Activated CD4-positive, alpha-beta T cell treated with anti-CD3 and anti-CD28 coated beads for 36 hours (primary cell): Measurements from ENCODE around the gene TLX1. TPM values are rescaled to one million over a fixed set of nuclear protein-coding genes. Genes with fewer than 3 reads are reported as not detected.

ENCODE experiments used
- ATAC-seq: fragments of 200-7000 bp; cut with Tn5 transposase; one replicate; pipeline ENCODE4 v1.10.0; 2021; ENCODE audit warnings: mild to moderate bottlenecking, moderate library complexity
- CTCF ChIA-PET: fragments of 350-600 bp; sonication (Branson Sonifier 250); formaldehyde crosslinking; loops from one replicate; lab custom pipeline; 2021; ENCODE audit warnings: antibody characterized with exemption; lab: Charles Lee
- POLR2A ChIA-PET: fragments of 350-600 bp; sonication (Branson Sonifier 250); formaldehyde crosslinking; loops from one replicate; lab custom pipeline; 2021; ENCODE audit warnings: antibody characterized with exemption, inconsistent platforms; lab: Charles Lee
- DNase-seq: peaks from one replicate; pipeline ENCODE4 v3.0.0-alpha.2; 2020
- H3K27ac Mint-ChIP-seq: one replicate; pipeline ENCODE4 v1.8.0; 2021; ENCODE audit warnings: mixed read lengths
- H3K27me3 Mint-ChIP-seq: one replicate; pipeline ENCODE4 v1.8.0; 2021; ENCODE audit warnings: mixed read lengths
- H3K36me3 Mint-ChIP-seq: one replicate; pipeline ENCODE4 v1.8.0; 2021; ENCODE audit warnings: low read depth, mixed read lengths
- H3K4me1 Mint-ChIP-seq: one replicate; pipeline ENCODE4 v1.8.0; 2021; ENCODE audit warnings: mixed read lengths
- H3K4me3 Mint-ChIP-seq: one replicate; pipeline ENCODE4 v1.8.0; 2021; ENCODE audit warnings: mild to moderate bottlenecking, moderate library complexity, mixed read lengths
- H3K9me3 Mint-ChIP-seq: one replicate; pipeline ENCODE4 v1.8.0; 2021; ENCODE audit warnings: low read depth, mixed read lengths
- intact Hi-C, 2 experiments: fragments of 100-400 bp; cut with DNase I in 1 of 2; cut with micrococcal nuclease in 1 of 2; formaldehyde crosslinking; loops; one replicate each; pipeline versions ENCODE4 v1.14.2 to v1.15.1; 2022 to 2024; cut with DNase I, micrococcal nuclease
- total RNA-seq, 2 experiments: library from RNA; stranded (reverse); gene quantifications; one replicate each; pipeline ENCODE4 v1.2.3, GENCODE V29; 2021

TLX1 gene
- total RNA-seq, 2 experiments from 2014 or later, result not detected

DNA sequence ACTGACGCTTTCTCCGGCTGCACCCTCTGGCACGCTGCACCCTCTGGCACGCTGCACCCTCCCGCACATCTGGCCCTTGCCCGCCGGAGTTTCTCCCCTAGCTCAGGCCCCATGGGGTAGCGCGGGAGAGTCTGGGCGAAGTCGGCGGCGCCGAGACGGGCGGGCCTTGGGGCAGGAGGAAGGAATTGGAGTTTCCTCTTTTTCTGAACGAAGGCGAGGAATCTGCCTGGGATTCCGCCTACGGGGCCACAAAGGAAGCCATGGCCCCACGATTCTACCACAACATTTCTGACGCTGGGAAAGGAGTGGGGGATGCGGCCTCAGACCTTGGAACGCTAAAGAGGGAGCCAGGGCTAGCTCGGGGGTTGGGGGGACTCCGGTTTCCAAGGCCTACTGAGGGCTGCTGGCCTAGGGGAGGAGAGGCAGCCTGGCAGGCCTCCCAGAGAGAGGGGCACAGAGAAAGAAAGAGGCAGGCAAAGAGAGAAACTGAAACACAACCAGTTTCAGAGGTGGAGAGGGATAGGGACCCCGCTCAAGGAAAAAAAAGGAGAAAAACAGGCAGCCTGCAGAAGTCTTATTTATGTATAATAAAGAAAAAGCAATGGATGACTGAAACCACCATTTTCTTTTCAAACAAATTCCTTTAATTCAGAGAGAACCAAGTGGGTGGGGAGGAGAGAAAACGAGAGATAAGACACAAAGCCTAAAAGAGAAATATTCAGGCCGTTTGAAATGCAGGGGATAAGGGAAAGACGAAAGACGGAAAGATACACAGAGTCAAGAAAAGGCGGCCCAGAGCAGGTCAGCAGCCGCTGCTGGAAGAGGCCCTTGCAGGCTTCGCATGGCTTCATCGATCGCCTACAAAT, 4.3 kb downstream of the TLX1 start:
- H3K27ac Mint-ChIP-seq, result no peak overlapping the region
- CTCF ChIA-PET, result interaction anchor here (1.1 to 2.1 kb wide), 4 partner anchors 13 to 85 kb away, joined by 3 to 6 read pairs (median 4); no protein-coding TSS in a partner anchor
- intact Hi-C loops, result loop anchor here (2.0 to 10.0 kb wide), 7 partner anchors 13 to 1601 kb away; partner anchors contain the start of genes NKX2-3 (in 2 of the 2) and PAX2 (in 1 of the 2)

DNA sequence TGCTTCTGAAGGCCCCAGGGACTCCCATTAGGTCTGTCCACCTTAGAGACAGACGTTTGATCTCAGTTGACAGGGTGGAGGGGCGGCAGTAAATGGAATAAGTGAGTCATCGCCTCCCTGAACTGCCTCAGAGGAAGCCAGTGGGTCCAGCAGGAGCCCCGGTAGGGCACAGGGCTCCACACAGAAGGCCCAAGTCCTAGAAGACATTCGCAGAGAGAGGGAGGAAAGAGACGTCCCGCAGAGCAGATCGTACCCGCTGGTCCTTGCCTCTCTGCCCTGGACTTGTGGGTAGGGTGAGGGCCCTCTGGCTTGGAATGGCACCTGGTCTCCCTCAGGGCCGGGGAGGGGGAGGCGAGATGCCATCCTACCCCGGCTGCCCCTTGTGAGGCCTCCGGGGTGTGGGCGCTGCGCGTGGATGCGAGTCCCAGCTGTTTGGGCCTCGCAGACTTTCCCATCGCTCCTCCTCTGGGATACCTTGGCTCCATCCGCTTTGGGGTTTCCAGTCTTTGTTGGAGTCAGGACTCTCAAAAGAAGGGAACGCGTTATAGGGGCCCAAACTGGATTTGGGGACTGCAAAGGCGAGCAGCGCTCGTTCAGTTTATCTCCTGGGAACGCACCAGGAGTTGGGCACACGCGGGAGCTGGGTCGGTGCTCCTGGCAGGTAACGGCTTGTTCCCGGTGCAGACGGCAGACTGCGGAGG, 5.1 kb downstream of the TLX1 start:
- POLR2A ChIA-PET, result no interaction called here
- DNase-seq, result peak; percentile 40
- H3K36me3 Mint-ChIP-seq, result no peaks in the 10 kb centered on the region
- no peak overlapping the region for H3K4me3 Mint-ChIP-seq
- intact Hi-C loops, result loop anchor here (2.0 to 10.0 kb wide), 4 partner anchors 13 to 1601 kb away; partner anchors contain the start of genes NKX2-3 (in 2 of the 2) and PAX2 (in 1 of the 2)
- H3K9me3 Mint-ChIP-seq, result no peaks in the 10 kb centered on the region
- H3K27ac Mint-ChIP-seq, result no peak overlapping the region
- peaks cover 37% of the 10 kb centered on the region for H3K4me1 Mint-ChIP-seq
- CTCF ChIA-PET, result no interaction called here
- peaks cover 77% of the 10 kb centered on the region for H3K27me3 Mint-ChIP-seq
- peak; percentile 6 for ATAC-seq

More for the DNA sequence above, 4.3 kb downstream of the TLX1 start:
- peak; percentile 38 for DNase-seq
- Mint-ChIP-seq H3K36me3 (no peaks in the 10 kb centered on the region), H3K4me3 (peak overlapping the region; percentile 36), H3K9me3 (no peaks in the 10 kb centered on the region), H3K4me1 (peaks cover 35% of the 10 kb centered on the region), H3K27me3 (peaks cover 77% of the 10 kb centered on the region)
- POLR2A ChIA-PET, result no interaction called here
- ATAC-seq, result no peak

DNA sequence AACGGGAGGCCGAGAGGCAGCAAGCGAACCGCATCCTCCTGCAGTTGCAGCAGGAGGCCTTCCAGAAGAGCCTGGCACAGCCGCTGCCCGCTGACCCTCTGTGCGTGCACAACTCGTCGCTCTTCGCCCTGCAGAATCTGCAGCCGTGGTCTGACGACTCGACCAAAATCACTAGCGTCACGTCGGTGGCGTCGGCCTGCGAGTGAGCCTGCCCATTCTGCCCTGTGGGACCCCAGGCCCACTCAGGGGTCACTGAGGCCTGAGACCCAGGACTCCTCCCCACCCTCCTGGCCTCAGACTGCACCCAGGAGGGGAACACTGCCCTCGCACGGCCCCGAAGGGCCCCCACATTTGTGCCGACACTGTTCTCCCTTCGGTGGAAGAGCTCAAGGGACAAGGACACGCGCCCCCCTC, 5.6 kb downstream of the TLX1 start:
- intact Hi-C loops, result loop anchor here (2.0 to 10.0 kb wide), 4 partner anchors 14 to 1602 kb away; partner anchors contain the start of genes NKX2-3 (in 2 of the 2) and PAX2 (in 1 of the 2)
- no peak for DNase-seq
- ChIA-PET CTCF (no interaction called here), POLR2A (no interaction called here)
- H3K9me3 Mint-ChIP-seq, result no peaks in the 10 kb centered on the region
- H3K27me3 Mint-ChIP-seq, result peaks cover 83% of the 10 kb centered on the region
- no peak overlapping the region for H3K4me3 Mint-ChIP-seq
- H3K27ac Mint-ChIP-seq, result no peak overlapping the region
- H3K36me3 Mint-ChIP-seq, result no peaks in the 10 kb centered on the region
- no peak for ATAC-seq
- H3K4me1 Mint-ChIP-seq, result peaks cover 37% of the 10 kb centered on the region

DNA sequence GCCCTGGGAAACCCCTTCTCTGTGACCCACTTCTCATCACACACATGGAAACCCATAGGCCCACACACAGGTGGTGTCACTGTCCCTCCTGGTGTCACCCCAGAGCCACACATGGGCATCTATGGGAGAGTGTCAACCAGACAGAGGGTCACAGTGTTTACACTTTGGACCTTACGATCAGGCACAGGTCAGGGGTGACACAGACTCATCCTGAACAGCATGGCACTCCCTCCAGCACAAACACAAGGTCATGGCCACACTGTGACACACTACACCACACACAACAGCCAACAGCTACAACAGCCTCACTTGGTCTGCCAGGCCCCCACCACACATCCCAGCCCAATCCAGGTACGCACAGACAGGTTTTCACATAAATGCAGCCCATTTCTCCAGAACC, 6.2 kb downstream of the TLX1 start:
- ATAC-seq (no peak), DNase-seq (no peak)
- Mint-ChIP-seq H3K36me3 (no peaks in the 10 kb centered on the region), H3K27ac (no peak overlapping the region), H3K4me3 (no peak overlapping the region), H3K9me3 (no peaks in the 10 kb centered on the region), H3K27me3 (peaks cover 81% of the 10 kb centered on the region), H3K4me1 (peaks cover 35% of the 10 kb centered on the region)
- ChIA-PET POLR2A (no interaction called here), CTCF (interaction anchor here (0.9 to 7.8 kb wide), 2 partner anchors 35 to 41 kb away, joined by 3 to 298 read pairs; no protein-coding TSS in a partner anchor)
- intact Hi-C loops, result loop anchor here (2.0 to 10.0 kb wide), 4 partner anchors 14 to 1602 kb away; partner anchors contain the start of genes NKX2-3 (in 2 of the 2) and PAX2 (in 1 of the 2)

DNA sequence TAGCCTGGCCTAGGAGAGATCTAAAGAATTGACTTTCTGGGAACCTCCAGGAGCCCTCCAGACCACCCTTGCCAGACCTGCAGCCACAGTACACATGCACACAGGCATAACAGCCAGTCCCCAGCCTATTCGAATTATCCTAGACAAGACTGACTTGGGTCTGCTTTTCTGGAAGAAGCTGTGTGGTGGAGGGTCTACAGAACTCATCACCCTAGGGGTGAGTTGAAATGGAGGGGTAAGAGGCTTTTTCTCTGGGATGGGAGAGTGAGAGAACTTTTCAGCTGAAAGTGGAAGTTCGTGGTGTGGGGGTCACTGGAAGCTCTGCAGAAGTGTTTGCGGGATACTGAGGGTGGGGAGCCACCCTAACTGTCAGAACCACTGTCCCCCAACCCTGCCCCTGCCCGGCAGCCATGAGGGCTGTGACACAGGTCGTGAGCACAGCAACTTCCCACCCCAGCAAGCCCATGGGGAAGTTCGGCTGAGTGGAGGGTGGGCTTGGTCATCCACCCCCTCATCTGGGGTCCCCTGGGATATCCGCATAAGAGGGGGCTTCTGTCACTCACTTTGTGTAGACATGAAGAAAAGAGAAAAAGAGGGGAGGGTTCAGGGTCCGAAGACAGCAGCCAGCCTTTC, 7.8 kb downstream of the TLX1 start:
- intact Hi-C loops, result loop anchor here (5.0 to 10.0 kb wide), 3 partner anchors 312 to 1604 kb away; partner anchors contain the start of genes NKX2-3 (in 2 of the 2) and PAX2 (in 1 of the 2)
- H3K4me1 Mint-ChIP-seq, result peaks cover 31% of the 10 kb centered on the region
- ATAC-seq (no peak), DNase-seq (no peak)
- no peaks in the 10 kb centered on the region for H3K36me3 Mint-ChIP-seq
- no peak overlapping the region for H3K27ac Mint-ChIP-seq
- POLR2A ChIA-PET, result no interaction called here
- no peaks in the 10 kb centered on the region for H3K9me3 Mint-ChIP-seq
- peaks cover 80% of the 10 kb centered on the region for H3K27me3 Mint-ChIP-seq
- H3K4me3 Mint-ChIP-seq, result no peak overlapping the region
- CTCF ChIA-PET, result interaction anchor here (0.6 to 7.8 kb wide), 6 partner anchors 13 to 248 kb away, joined by 3 to 298 read pairs (median 3); no protein-coding TSS in a partner anchor

DNA sequence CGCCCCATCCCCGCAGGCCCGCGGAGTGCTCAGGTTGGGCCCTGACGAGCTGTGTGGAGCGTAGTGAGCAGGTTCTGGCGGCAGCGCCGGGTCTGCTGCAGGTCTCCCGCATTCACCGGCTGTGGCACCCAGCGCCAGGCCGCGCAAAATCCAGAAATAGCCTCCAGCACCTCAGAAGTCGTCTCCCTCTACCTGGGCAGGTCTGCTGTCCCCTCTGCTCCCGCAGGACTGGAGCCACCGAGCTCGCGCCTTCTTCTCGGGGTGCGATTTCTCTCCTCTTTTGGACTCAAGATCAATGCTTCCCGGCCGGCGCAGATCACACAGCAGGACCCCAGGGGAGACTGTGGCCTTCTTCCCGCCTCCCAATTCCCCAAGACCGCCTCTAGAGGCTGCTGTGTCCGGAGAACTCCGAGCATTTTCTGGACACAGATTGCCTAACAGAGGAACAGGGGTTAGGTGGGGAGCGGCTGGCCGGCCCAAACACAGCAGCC, 8.4 kb downstream of the TLX1 start:
- Mint-ChIP-seq H3K27ac (no peak overlapping the region), H3K9me3 (no peaks in the 10 kb centered on the region), H3K4me1 (peaks cover 28% of the 10 kb centered on the region), H3K36me3 (no peaks in the 10 kb centered on the region), H3K27me3 (peaks cover 80% of the 10 kb centered on the region), H3K4me3 (no peak overlapping the region)
- ATAC-seq (no peak), DNase-seq (peak; percentile 27)
- intact Hi-C loops, result loop anchor here (5.0 to 10.0 kb wide), 3 partner anchors 312 to 1605 kb away; partner anchors contain the start of genes NKX2-3 (in 2 of the 2) and PAX2 (in 1 of the 2)
- POLR2A ChIA-PET, result no interaction called here
- CTCF ChIA-PET, result interaction anchor here (0.6 to 7.8 kb wide), 6 partner anchors 13 to 247 kb away, joined by 3 to 298 read pairs (median 3); no protein-coding TSS in a partner anchor

DNA sequence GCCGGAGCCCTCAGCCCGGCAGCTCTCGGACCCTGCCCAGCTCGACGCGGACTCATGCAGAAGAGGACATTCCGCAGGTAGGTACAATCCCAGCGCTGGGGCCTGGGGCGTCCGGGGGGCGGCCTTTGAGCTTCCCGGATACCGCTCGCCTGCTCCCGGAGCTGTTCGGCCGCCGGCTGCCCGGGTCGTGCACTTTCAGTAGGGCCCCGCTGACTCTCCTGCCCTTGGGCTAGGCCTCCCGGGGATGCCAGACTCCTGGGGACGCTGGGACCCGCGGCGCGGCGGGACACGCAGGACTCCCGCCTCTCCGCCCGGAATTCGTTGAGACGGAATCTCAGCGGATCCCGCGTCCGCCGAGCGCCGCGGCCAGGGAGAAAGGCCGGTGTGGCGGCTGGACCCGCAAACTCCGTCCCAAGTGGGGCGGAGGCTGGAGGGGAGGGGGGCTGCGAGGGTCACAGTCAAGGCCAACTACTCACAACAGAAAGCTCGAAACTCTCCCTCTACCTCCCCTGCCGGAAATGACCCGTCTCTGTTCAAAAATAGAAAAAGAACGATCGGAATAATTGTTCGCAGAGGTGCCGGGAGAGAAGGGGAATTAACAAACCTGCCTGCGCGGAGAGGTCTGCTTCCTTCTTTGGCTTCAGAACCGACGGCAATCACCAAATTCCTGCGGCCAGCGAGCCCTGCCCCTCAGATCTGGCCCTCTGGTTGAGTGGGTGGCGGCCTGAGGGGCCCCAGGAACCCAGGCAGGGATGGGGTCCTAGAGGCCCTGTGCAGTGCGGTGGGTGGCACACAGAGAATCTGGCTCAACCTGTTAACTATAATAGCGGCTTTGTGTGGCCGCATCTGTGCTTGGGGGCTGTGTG, 9.2 kb downstream of the TLX1 start:
- DNase-seq (no peak), ATAC-seq (no peak)
- Mint-ChIP-seq H3K4me1 (peaks cover 24% of the 10 kb centered on the region), H3K36me3 (no peaks in the 10 kb centered on the region), H3K4me3 (no peak overlapping the region), H3K27ac (no peak overlapping the region), H3K27me3 (peaks cover 80% of the 10 kb centered on the region), H3K9me3 (no peaks in the 10 kb centered on the region)
- intact Hi-C loops, result no loop called here
- POLR2A ChIA-PET, result no interaction called here
- CTCF ChIA-PET, result interaction anchor here (0.6 to 7.8 kb wide), 16 partner anchors 12 to 461 kb away, joined by 3 to 298 read pairs (median 3); no protein-coding TSS in a partner anchor

DNA sequence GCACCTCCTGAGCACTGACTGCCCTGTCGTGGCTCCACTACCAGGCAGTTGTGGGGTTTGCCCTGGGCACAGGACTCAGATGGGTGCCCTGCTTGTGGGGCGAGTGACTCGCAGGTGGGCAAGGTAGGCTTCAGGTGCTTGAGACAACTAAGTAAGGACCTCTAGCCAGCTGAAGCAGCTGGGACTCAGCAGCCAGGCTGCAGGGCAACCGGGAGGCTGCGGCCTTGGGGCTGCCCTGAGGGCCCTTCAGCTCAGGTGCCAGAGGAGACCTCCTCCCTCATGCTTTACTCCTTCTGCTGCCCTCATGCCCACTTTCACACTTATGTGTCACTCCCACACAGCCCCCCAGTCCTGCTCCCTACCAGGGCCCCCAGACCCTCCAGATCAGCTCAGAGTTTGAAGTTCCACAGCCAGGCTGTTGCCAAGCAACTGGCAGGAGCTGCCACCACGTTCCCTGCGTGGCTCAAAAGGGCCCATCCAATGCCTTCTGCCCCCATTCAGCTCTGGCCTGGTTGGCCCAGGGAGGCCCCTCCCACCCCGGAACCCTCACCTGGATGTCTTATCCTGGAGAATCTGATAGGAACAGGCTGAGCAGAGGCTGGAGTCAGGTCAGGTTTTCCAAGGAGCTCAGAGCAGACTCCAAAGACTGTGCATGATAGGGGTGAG, 10.0 kb downstream of the TLX1 start:
- peaks cover 17% of the 10 kb centered on the region for H3K4me1 Mint-ChIP-seq
- no peak overlapping the region for H3K4me3 Mint-ChIP-seq
- ATAC-seq (no peak), DNase-seq (no peak)
- H3K36me3 Mint-ChIP-seq, result no peaks in the 10 kb centered on the region
- H3K27me3 Mint-ChIP-seq, result peaks cover 80% of the 10 kb centered on the region
- no peak overlapping the region for H3K27ac Mint-ChIP-seq
- intact Hi-C loops, result no loop called here
- H3K9me3 Mint-ChIP-seq, result no peaks in the 10 kb centered on the region
- ChIA-PET CTCF (interaction anchor here (0.6 to 7.8 kb wide), 37 partner anchors 9 to 460 kb away, joined by 3 to 298 read pairs (median 6); partner anchors contain the start of genes KAZALD1 and TLX1), POLR2A (interaction anchor here (1.9 kb wide), 1 partner anchor 45 kb away, joined by 4 read pairs; no protein-coding TSS in a partner anchor)
